GM23338 (cell line): ENCODE measurements around the gene IER5L. TPM values are rescaled to one million over a fixed set of nuclear protein-coding genes. Genes with fewer than 3 reads are reported as not detected.

Experiments used
- ATAC-seq: fragments of 200-7000 bp; cut with Tn5 transposase; 3 replicates; pipeline ENCODE4 v1.9.1; 2020
- DNase-seq: peaks from one replicate; pipeline ENCODE4 v3.0.0-alpha.2; 2015; ENCODE audit warnings: low spot score
- H2AFZ ChIP-seq: fragments of 200-600 bp; sonication (generic); 2 replicates; pipeline ENCODE4 v1.8.0; 2016; ENCODE audit warnings: antibody characterized with exemption, mild to moderate bottlenecking, moderate library complexity
- H3F3A ChIP-seq: fragments of 200-600 bp; sonication (generic); replicated peaks from 2 replicates; pipeline ENCODE4 v1.8.0; 2017; ENCODE audit warnings: antibody characterized with exemption, mixed run types, low read depth
- H3K27ac ChIP-seq: fragments of 200-600 bp; sonication (generic); 2 replicates; pipeline ENCODE4 v1.6.1; 2016; ENCODE audit warnings: low read depth
- H3K27me3 ChIP-seq: fragments of 200-600 bp; sonication (generic); 2 replicates; pipeline ENCODE4 v1.8.0; 2016; ENCODE audit warnings: mild to moderate bottlenecking, mixed run types, moderate library complexity; ENCODE audit not compliant: insufficient read depth
- H3K36me3 ChIP-seq: fragments of 200-600 bp; sonication (generic); 2 replicates; pipeline ENCODE4 v1.8.0; 2016; ENCODE audit warnings: mild to moderate bottlenecking; ENCODE audit not compliant: insufficient read depth
- H3K4me1 ChIP-seq: fragments of 200-600 bp; sonication (generic); 2 replicates; pipeline ENCODE4 v1.8.0; 2016; ENCODE audit warnings: mild to moderate bottlenecking, moderate library complexity; ENCODE audit not compliant: insufficient read depth
- H3K4me2 ChIP-seq: fragments of 200-600 bp; sonication (generic); 2 replicates; pipeline ENCODE4 v1.7.1; 2017; ENCODE audit warnings: mixed run types
- H3K4me3 ChIP-seq: fragments of 200-600 bp; sonication (generic); 2 replicates; pipeline ENCODE4 v1.6.1; 2016; ENCODE audit warnings: mixed run types
- H3K79me2 ChIP-seq: fragments of 200-600 bp; sonication (generic); replicated peaks from 2 replicates; pipeline ENCODE4 v1.8.0; 2017; ENCODE audit warnings: mild to moderate bottlenecking; ENCODE audit not compliant: insufficient read depth
- H3K9me2 ChIP-seq: fragments of 200-600 bp; sonication (generic); 2 replicates; pipeline ENCODE4 v1.8.0; 2017; ENCODE audit not compliant: insufficient read depth
- H4K20me1 ChIP-seq: fragments of 200-600 bp; sonication (generic); replicated peaks from 2 replicates; pipeline ENCODE4 v1.8.0; 2017; ENCODE audit warnings: mild to moderate bottlenecking; ENCODE audit not compliant: insufficient read depth
- H3K27ac Mint-ChIP-seq: 2 replicates; pipeline ENCODE4 v1.8.0; 2020; ENCODE audit warnings: inconsistent platforms, mild to moderate bottlenecking, moderate library complexity, mixed read lengths
- H3K27me3 Mint-ChIP-seq: 3 replicates; pipeline ENCODE4 v1.8.0; 2022; ENCODE audit warnings: low read depth, mild to moderate bottlenecking, moderate library complexity, mixed read lengths, inconsistent platforms; ENCODE audit not compliant: insufficient read depth, poor library complexity
- H3K36me3 Mint-ChIP-seq: 3 replicates; pipeline ENCODE4 v1.8.0; 2021; ENCODE audit warnings: low read depth, mild to moderate bottlenecking, inconsistent platforms, moderate library complexity, mixed read lengths
- H3K4me1 Mint-ChIP-seq: 3 replicates; pipeline ENCODE4 v1.8.0; 2020; ENCODE audit warnings: mild to moderate bottlenecking, inconsistent platforms, mixed read lengths
- H3K4me3 Mint-ChIP-seq: 3 replicates; pipeline ENCODE4 v1.8.0; 2021; ENCODE audit warnings: moderate library complexity, mild to moderate bottlenecking, inconsistent platforms, mixed read lengths
- H3K9me3 Mint-ChIP-seq: 3 replicates; pipeline ENCODE4 v1.8.0; 2020; ENCODE audit warnings: moderate library complexity, mild to moderate bottlenecking, inconsistent platforms, mixed read lengths
- CREB1 ChIP-seq: fragments of 250-450 bp; sonication (Bioruptor Pico); IDR thresholded peaks from 2 replicates; pipeline ENCODE4 v1.5.0; 2020; ENCODE audit warnings: low read depth, mild to moderate bottlenecking, moderate library complexity
- EZH2phosphoT487 ChIP-seq: fragments of 200-600 bp; sonication (generic); IDR thresholded peaks from one replicate; pipeline ENCODE4 v1.8.1; 2018; ENCODE audit warnings: antibody characterized with exemption; ENCODE audit not compliant: unreplicated experiment
- NANOG ChIP-seq: IDR thresholded peaks from 2 replicates; pipeline ENCODE4 v1.6.1; 2016; ENCODE audit warnings: antibody characterized with exemption, borderline replicate concordance
- POLR2AphosphoS5 ChIP-seq: IDR thresholded peaks from 2 replicates; pipeline ENCODE4 v1.6.1; 2016; ENCODE audit warnings: antibody characterized with exemption, low read depth
- REST ChIP-seq: IDR thresholded peaks from one replicate; pipeline ENCODE4 v1.6.1; 2018; ENCODE audit warnings: antibody characterized with exemption; ENCODE audit not compliant: unreplicated experiment
- STAT1 ChIP-seq: IDR thresholded peaks from one replicate; pipeline ENCODE4 v1.6.1; 2016; ENCODE audit warnings: antibody characterized with exemption; ENCODE audit not compliant: unreplicated experiment
- ZNF114 ChIP-seq: fragments of 250-450 bp; sonication (Bioruptor Pico); IDR thresholded peaks from 2 replicates; pipeline ENCODE4 v1.5.0; 2020; ENCODE audit warnings: mild to moderate bottlenecking, moderate library complexity
- ZNF331 ChIP-seq: fragments of 250-450 bp; sonication (Bioruptor Pico); IDR thresholded peaks from 2 replicates; pipeline ENCODE4 v1.5.0; 2020; ENCODE audit warnings: low read depth, mild to moderate bottlenecking, moderate library complexity
- polyA plus RNA-seq: library from polyadenylated mRNA; unstranded; fragments of >200 nt; fragmentation: Nextera tagmentation; extraction: Ambion mirVana; gene quantifications from 2 replicates; pipeline ENCODE4 v1.2.1, GENCODE V29; 2016
- total RNA-seq: library from RNA; depleted of rRNA; stranded (reverse); fragments of >200 nt; shearing (Covaris generic); gene quantifications from 2 replicates; pipeline ENCODE4 v1.2.3, GENCODE V29; 2014
- TF ChIP-seq, protein P1 (sequence below): IDR thresholded peaks from 2 replicates; pipeline ENCODE4 v1.6.1; 2016; ENCODE audit warnings: antibody characterized with exemption
- TF ChIP-seq, protein P2 (sequence below): fragments of 250-450 bp; sonication (Bioruptor Pico); IDR thresholded peaks from 2 replicates; pipeline ENCODE4 v1.5.0; 2020; ENCODE audit warnings: mild to moderate bottlenecking, moderate library complexity

The IER5L gene
- total and polyA plus RNA-seq, 2 experiments from 2014 or later: 0.19 to 0.90 TPM

- no peaks in the 10 kb centered on the region for H3F3A ChIP-seq
- Mint-ChIP-seq H3K27me3 (peaks cover 13% of the 10 kb centered on the region), H3K36me3 (peaks cover 23% of the 10 kb centered on the region), H3K27ac (no peak overlapping the region), H3K4me1 (peaks cover 25% of the 10 kb centered on the region), H3K9me3 (no peaks in the 10 kb centered on the region), H3K4me3 (no peak overlapping the region)
- H3K79me2 ChIP-seq: no peaks in the 10 kb centered on the region
- DNase-seq (no peak), ATAC-seq (no peak)
- H4K20me1 ChIP-seq: peaks cover 9% of the 10 kb centered on the region
- no peak overlapping the region for H3K4me3 ChIP-seq
- H3K4me1 ChIP-seq: peaks cover 18% of the 10 kb centered on the region; the same call in 1 of the 2 replicates
- no peaks in the 10 kb centered on the region for H3K27me3 ChIP-seq
- no peak overlapping the region for H3K27ac ChIP-seq
- H3K9me2 ChIP-seq: no peaks in the 10 kb centered on the region
- H2AFZ ChIP-seq: no peak overlapping the region
- TF ChIP-seq POLR2AphosphoS5: no peak
- TF ChIP-seq EZH2phosphoT487: no peak
- no peak for TF ChIP-seq ZNF114
- TF ChIP-seq STAT1: no peak
- TF ChIP-seq, protein P1, sequence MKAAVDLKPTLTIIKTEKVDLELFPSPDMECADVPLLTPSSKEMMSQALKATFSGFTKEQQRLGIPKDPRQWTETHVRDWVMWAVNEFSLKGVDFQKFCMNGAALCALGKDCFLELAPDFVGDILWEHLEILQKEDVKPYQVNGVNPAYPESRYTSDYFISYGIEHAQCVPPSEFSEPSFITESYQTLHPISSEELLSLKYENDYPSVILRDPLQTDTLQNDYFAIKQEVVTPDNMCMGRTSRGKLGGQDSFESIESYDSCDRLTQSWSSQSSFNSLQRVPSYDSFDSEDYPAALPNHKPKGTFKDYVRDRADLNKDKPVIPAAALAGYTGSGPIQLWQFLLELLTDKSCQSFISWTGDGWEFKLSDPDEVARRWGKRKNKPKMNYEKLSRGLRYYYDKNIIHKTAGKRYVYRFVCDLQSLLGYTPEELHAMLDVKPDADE: no peak
- no peak for TF ChIP-seq ZNF331 (CRISPR knock-in tag)
- H3K36me3 ChIP-seq: no peaks in the 10 kb centered on the region; the same call in 1 of the 2 replicates
- no peak overlapping the region for H3K4me2 ChIP-seq
These were observed 28.6 kb downstream of the IER5L start for GRCh38 chr9:129149442-129149841.

DNA sequence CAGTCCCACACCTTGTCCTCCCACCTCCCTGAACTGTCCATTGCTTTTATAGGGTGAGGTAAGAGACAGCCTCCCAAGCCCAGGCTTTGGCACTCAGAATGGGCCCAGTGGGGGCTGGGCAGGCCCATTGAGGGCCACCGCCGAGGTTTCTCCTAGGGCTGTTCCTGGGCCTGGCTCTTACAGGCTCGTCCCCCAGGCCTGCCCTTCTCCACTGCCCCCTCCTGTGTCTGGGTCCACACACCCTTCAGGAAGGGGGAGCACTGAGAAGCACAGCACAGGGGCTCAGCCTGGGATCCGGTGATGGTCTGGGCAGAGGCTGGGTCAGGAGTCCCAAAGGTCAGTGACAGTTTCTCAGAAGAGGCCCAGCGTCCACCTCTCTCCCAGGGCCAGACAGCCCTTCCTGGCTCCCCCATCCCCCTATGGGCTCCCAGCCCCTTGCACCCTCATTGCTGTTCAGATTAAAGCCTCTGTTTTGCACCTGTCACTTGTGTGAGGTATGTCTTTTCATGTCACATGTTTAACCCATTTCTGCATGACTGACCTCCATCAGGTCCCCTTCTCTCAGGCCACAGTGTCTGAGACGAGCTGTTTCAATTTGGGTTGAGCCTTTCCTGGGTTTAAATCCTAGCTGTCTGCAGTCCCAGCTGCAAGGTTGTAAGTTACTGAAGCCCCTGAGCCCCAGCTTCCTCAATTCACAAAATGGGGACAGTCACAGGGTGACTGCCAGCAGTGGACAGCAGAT is 29.4 kb downstream of the IER5L start:
- Histone ChIP-seq H3K4me1 (peaks cover 24% of the 10 kb centered on the region; the same call in 1 of the 2 replicates), H4K20me1 (peaks cover 9% of the 10 kb centered on the region), H3K4me2 (no peak overlapping the region), H2AFZ (no peak overlapping the region), H3K27me3 (no peaks in the 10 kb centered on the region), H3K36me3 (peaks cover 4% of the 10 kb centered on the region), H3F3A (no peaks in the 10 kb centered on the region), H3K79me2 (no peaks in the 10 kb centered on the region), H3K27ac (no peak overlapping the region), H3K9me2 (no peaks in the 10 kb centered on the region), H3K4me3 (no peak overlapping the region)
- Mint-ChIP-seq H3K4me1 (peaks cover 32% of the 10 kb centered on the region), H3K36me3 (peaks cover 30% of the 10 kb centered on the region), H3K27ac (no peak overlapping the region), H3K27me3 (peaks cover 16% of the 10 kb centered on the region), H3K4me3 (no peak overlapping the region; the same call in 2 of the 3 replicates), H3K9me3 (no peaks in the 10 kb centered on the region)
- no peak for ATAC-seq
- no peak for DNase-seq
- TF ChIP-seq POLR2AphosphoS5: no peak
- TF ChIP-seq STAT1: no peak
- TF ChIP-seq EZH2phosphoT487: no peak
- TF ChIP-seq, protein P2, sequence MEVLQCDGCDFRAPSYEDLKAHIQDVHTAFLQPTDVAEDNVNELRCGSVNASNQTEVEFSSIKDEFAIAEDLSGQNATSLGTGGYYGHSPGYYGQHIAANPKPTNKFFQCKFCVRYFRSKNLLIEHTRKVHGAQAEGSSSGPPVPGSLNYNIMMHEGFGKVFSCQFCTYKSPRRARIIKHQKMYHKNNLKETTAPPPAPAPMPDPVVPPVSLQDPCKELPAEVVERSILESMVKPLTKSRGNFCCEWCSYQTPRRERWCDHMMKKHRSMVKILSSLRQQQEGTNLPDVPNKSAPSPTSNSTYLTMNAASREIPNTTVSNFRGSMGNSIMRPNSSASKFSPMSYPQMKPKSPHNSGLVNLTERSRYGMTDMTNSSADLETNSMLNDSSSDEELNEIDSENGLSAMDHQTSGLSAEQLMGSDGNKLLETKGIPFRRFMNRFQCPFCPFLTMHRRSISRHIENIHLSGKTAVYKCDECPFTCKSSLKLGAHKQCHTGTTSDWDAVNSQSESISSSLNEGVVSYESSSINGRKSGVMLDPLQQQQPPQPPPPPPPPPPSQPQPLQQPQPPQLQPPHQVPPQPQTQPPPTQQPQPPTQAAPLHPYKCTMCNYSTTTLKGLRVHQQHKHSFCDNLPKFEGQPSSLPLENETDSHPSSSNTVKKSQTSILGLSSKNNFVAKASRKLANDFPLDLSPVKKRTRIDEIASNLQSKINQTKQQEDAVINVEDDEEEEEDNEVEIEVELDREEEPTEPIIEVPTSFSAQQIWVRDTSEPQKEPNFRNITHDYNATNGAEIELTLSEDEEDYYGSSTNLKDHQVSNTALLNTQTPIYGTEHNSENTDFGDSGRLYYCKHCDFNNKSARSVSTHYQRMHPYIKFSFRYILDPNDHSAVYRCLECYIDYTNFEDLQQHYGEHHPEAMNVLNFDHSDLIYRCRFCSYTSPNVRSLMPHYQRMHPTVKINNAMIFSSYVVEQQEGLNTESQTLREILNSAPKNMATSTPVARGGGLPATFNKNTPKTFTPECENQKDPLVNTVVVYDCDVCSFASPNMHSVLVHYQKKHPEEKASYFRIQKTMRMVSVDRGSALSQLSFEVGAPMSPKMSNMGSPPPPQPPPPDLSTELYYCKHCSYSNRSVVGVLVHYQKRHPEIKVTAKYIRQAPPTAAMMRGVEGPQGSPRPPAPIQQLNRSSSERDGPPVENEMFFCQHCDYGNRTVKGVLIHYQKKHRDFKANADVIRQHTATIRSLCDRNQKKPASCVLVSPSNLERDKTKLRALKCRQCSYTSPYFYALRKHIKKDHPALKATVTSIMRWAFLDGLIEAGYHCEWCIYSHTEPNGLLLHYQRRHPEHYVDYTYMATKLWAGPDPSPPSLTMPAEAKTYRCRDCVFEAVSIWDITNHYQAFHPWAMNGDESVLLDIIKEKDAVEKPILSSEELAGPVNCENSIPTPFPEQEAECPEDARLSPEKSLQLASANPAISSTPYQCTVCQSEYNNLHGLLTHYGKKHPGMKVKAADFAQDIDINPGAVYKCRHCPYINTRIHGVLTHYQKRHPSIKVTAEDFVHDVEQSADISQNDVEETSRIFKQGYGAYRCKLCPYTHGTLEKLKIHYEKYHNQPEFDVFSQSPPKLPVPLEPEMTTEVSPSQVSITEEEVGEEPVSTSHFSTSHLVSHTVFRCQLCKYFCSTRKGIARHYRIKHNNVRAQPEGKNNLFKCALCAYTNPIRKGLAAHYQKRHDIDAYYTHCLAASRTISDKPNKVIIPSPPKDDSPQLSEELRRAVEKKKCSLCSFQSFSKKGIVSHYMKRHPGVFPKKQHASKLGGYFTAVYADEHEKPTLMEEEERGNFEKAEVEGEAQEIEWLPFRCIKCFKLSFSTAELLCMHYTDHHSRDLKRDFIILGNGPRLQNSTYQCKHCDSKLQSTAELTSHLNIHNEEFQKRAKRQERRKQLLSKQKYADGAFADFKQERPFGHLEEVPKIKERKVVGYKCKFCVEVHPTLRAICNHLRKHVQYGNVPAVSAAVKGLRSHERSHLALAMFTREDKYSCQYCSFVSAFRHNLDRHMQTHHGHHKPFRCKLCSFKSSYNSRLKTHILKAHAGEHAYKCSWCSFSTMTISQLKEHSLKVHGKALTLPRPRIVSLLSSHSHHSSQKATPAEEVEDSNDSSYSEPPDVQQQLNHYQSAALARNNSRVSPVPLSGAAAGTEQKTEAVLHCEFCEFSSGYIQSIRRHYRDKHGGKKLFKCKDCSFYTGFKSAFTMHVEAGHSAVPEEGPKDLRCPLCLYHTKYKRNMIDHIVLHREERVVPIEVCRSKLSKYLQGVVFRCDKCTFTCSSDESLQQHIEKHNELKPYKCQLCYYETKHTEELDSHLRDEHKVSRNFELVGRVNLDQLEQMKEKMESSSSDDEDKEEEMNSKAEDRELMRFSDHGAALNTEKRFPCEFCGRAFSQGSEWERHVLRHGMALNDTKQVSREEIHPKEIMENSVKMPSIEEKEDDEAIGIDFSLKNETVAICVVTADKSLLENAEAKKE (CRISPR knock-in tag): no peak
- no peak for TF ChIP-seq NANOG
- no peak for TF ChIP-seq CREB1 (CRISPR knock-in tag)
- no peak for TF ChIP-seq REST
- TF ChIP-seq ZNF114: no peak
